ENCODE data around the gene OR9A4.

GRCh38 chr7:141875453-141875852 lies 40.7 kb upstream of the OR9A4 start:
- TF ChIP-seq CTCF (IDR thresholded peaks at IDR 0.05) (no peak), EP300 (IDR thresholded peaks at IDR 0.05) (no peak)
